Liver (tissue), 9 donors: ENCODE measurements around the gene FYB2. TPM values are rescaled to one million over a fixed set of nuclear protein-coding genes. Genes with fewer than 3 reads are reported as not detected.

ENCODE experiments used
- DNase-seq: peaks from one replicate; pipeline ENCODE4 v3.0.0-alpha.2; 2017; ENCODE audit warnings: low spot score
- H3K27ac ChIP-seq, 2 donors: one replicate each; pipeline ENCODE4 v1.7.0; 2013; ENCODE audit warnings: inconsistent platforms in 2 of 2, low read length in 2 of 2, control low read depth in 1 of 2, low read depth in 1 of 2, mild to moderate bottlenecking in 1 of 2
- H3K27me3 ChIP-seq, 4 donors: one replicate each; pipeline versions ENCODE4 v1.6.1 to v1.7.0; 2013; ENCODE audit warnings: low read length in 3 of 4, inconsistent platforms in 1 of 4, mild to moderate bottlenecking in 1 of 4, moderate library complexity in 1 of 4; ENCODE audit not compliant: control insufficient read depth in 4 of 4, insufficient read depth in 4 of 4
- H3K36me3 ChIP-seq, 4 donors: one replicate each; pipeline versions ENCODE4 v1.6.1 to v1.7.0; 2013; ENCODE audit warnings: low read length in 3 of 4, mild to moderate bottlenecking in 3 of 4, low read depth in 1 of 4, moderate library complexity in 1 of 4; ENCODE audit not compliant: control insufficient read depth in 4 of 4, insufficient read depth in 3 of 4
- H3K4me1 ChIP-seq, 4 donors: one replicate each; pipeline versions ENCODE4 v1.6.1 to v1.7.0; 2013; ENCODE audit warnings: low read length in 3 of 4, mild to moderate bottlenecking in 3 of 4, moderate library complexity in 1 of 4; ENCODE audit not compliant: control insufficient read depth in 4 of 4, insufficient read depth in 4 of 4
- H3K4me3 ChIP-seq, 3 donors: one replicate each; pipeline versions ENCODE4 v1.6.1 to v1.7.0; 2013; ENCODE audit warnings: low read length in 3 of 3, control low read depth in 1 of 3, low read depth in 1 of 3, mild to moderate bottlenecking in 1 of 3
- H3K9ac ChIP-seq, 2 donors: one replicate each; pipeline ENCODE4 v1.7.0; 2013; ENCODE audit warnings: low read length in 2 of 2, mild to moderate bottlenecking in 2 of 2, moderate library complexity in 2 of 2, control low read depth in 1 of 2, low read depth in 1 of 2
- H3K9me3 ChIP-seq, 4 donors: one replicate each; pipeline versions ENCODE4 v1.6.1 to v1.7.0; 2013; ENCODE audit warnings: low read length in 3 of 4; ENCODE audit not compliant: control insufficient read depth in 4 of 4
- EGR1 ChIP-seq, 2 donors: IDR thresholded peaks; 2 replicates each; pipeline ENCODE4 v1.6.1; 2016 to 2018; ENCODE audit warnings: antibody characterized with exemption in 2 of 2, low read depth in 2 of 2
- FOXA2 ChIP-seq: IDR thresholded peaks from 2 replicates; pipeline ENCODE4 v1.6.1; 2016; ENCODE audit warnings: antibody characterized with exemption
- GABPA ChIP-seq, 2 donors: IDR thresholded peaks in 1 of 2; conservative IDR thresholded peaks in 1 of 2; 2 replicates each; pipeline ENCODE4 v1.6.1; 2016; ENCODE audit warnings: antibody characterized with exemption in 2 of 2, mild to moderate bottlenecking in 1 of 2, moderate library complexity in 1 of 2
- HNF4A ChIP-seq, 2 donors: conservative IDR thresholded peaks; 2 replicates each; pipeline ENCODE4 v1.6.1; 2016; ENCODE audit warnings: antibody characterized with exemption in 2 of 2, mild to moderate bottlenecking in 2 of 2
- NR2F2 ChIP-seq: IDR thresholded peaks from 2 replicates; pipeline ENCODE4 v1.6.1; 2016; ENCODE audit warnings: antibody characterized with exemption
- RAD21 ChIP-seq, 2 donors: IDR thresholded peaks; 2 replicates each; pipeline ENCODE4 v1.6.1; 2016; ENCODE audit warnings: antibody characterized with exemption in 2 of 2, mild to moderate bottlenecking in 2 of 2
- RXRA ChIP-seq, 2 donors: IDR thresholded peaks; 2 replicates each; pipeline ENCODE4 v1.6.1; 2017 to 2018; ENCODE audit warnings: antibody characterized with exemption in 2 of 2, mild to moderate bottlenecking in 1 of 2
- SP1 ChIP-seq: IDR thresholded peaks from 2 replicates; pipeline ENCODE4 v1.6.1; 2018; ENCODE audit warnings: antibody characterized with exemption, mild to moderate bottlenecking
- TAF1 ChIP-seq: conservative IDR thresholded peaks from 2 replicates; pipeline ENCODE4 v1.6.1; 2016; ENCODE audit warnings: antibody characterized with exemption, mild to moderate bottlenecking
- ZBTB33 ChIP-seq: IDR thresholded peaks from 2 replicates; pipeline ENCODE4 v1.6.1; 2016; ENCODE audit warnings: antibody characterized with exemption
- WGBS: extraction: QIAGEN DNeasy Blood & Tissue Kit; methylation state at CpG from one replicate; pipeline ENCODE4 v1.1.7; 2013; 5-methylcytosine and 5-hydroxymethylcytosine counted together
- polyA plus RNA-seq, 2 donors: library from polyadenylated mRNA; stranded (reverse) in 1 of 2; unstranded in 1 of 2; fragments of 200-250 nt in 1 of 2; fragments of >200 nt in 1 of 2; fragmentation: Nextera tagmentation in 1 of 2; extraction: Ambion mirVana in 1 of 2; gene quantifications; one replicate each; pipeline versions ENCODE4 v1.2.1 to v1.2.3, GENCODE V29; 2013 to 2015
- total RNA-seq, 2 donors: library from RNA; depleted of rRNA; stranded (reverse); fragments of >200 nt; gene quantifications; one replicate each; pipeline ENCODE4 v1.2.3, GENCODE V29; 2014
- TF ChIP-seq, protein P1 (sequence below): fragments of 150-350 bp; IDR thresholded peaks from 2 replicates; pipeline ENCODE4 v1.5.1; 2017; ENCODE audit warnings: improper control_type of control experiment, low read depth, low read length; ENCODE audit not compliant: missing input control
- TF ChIP-seq, protein P2 (sequence below): IDR thresholded peaks from 2 replicates; pipeline ENCODE4 v1.6.1; 2016; ENCODE audit warnings: antibody characterized with exemption
- TF ChIP-seq, protein P3 (sequence below): IDR thresholded peaks from 2 replicates; pipeline ENCODE4 v1.6.1; 2016; ENCODE audit warnings: antibody characterized with exemption, mild to moderate bottlenecking
- donor health status: healthy.
- donor health status: healthy.
- donor health status: healthy.
- donor health status: healthy.
- donor health status: healthy.

The FYB2 gene
- total and polyA plus RNA-seq, 4 donors, result 3.3 to 31.3 (median 16.2) TPM

DNA sequence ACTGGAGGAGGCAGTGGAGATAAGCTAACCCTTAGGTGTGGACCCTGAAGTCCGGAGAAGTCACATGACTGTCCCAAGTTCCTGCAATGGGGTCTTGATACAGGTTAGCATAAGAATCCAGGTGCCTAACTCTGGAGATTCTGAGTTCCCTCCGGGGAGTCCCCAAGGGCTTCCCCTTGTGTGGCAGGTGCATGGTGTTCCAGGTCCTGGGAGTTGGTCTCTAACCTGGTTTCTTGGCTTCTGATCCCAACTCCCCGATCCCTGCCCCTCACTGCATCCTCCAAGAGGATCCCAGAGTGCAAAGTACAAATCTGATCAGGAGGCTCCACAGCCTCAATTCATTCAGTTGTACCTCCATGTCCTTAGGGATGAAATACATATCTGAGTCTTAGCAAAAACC is 26.1 kb upstream of the FYB2 start:
- no peaks in the 10 kb centered on the region for H3K9me3 ChIP-seq
- H3K4me3 ChIP-seq, result no peak overlapping the region
- H3K27ac ChIP-seq, result no peak overlapping the region
- H3K4me1 ChIP-seq, result no peaks in the 10 kb centered on the region
- WGBS, result 87% methylated on average over 3 of the region's 3 CpGs
- H3K9ac ChIP-seq, result no peak overlapping the region
- no peak for DNase-seq
- no peak for TF ChIP-seq NR2F2
- TF ChIP-seq RXRA (IDR thresholded peaks at IDR 0.05), result no peak
- TF ChIP-seq EGR1 (IDR thresholded peaks at IDR 0.05; ENCODE audit: low read depth in 2 of 2), result no peak
- TF ChIP-seq HNF4A (conservative IDR thresholded peaks at IDR 0.05), result no peak
- TF ChIP-seq, protein P1, sequence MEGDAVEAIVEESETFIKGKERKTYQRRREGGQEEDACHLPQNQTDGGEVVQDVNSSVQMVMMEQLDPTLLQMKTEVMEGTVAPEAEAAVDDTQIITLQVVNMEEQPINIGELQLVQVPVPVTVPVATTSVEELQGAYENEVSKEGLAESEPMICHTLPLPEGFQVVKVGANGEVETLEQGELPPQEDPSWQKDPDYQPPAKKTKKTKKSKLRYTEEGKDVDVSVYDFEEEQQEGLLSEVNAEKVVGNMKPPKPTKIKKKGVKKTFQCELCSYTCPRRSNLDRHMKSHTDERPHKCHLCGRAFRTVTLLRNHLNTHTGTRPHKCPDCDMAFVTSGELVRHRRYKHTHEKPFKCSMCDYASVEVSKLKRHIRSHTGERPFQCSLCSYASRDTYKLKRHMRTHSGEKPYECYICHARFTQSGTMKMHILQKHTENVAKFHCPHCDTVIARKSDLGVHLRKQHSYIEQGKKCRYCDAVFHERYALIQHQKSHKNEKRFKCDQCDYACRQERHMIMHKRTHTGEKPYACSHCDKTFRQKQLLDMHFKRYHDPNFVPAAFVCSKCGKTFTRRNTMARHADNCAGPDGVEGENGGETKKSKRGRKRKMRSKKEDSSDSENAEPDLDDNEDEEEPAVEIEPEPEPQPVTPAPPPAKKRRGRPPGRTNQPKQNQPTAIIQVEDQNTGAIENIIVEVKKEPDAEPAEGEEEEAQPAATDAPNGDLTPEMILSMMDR, result no peak
- TF ChIP-seq TAF1, result no peak
- TF ChIP-seq RAD21 (IDR thresholded peaks at IDR 0.05), result no peak
- no peak for TF ChIP-seq GABPA (IDR thresholded peaks at IDR 0.05 in 1 of 2, conservative IDR thresholded peaks at IDR 0.05 in 1 of 2)
- H3K27me3 ChIP-seq, result no peaks in the 10 kb centered on the region
- no peaks in the 10 kb centered on the region for H3K36me3 ChIP-seq

DNA sequence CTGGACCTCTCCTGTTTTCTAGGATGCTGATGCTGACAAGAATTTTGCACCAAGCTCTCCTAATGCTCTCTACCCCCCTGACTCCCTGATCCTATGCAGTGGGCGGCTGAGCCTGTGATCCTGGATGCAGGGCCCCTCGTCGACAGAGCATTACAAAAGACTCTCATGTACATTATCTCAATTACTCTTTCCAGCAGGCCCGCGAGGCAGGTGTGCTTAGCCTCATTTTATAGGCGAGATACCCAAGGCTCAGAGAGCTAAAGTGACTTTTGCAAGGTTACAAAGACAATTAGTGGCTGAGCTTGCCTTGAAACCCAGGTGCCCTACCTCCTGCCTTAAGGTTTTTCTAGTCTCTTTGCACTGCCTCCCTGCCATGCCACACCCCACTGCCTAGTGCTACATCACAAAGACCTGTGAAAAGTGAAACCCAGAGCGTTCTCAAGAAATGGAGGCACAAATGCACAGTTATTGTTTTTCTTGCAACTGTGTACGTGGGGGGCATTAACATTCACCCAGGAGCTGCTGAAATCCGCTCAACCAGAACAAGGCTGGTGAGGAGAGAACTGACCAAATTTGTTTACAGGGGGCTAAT is 25.4 kb upstream of the FYB2 start:
- Histone ChIP-seq H3K9ac (no peak overlapping the region), H3K4me1 (no peaks in the 10 kb centered on the region), H3K27ac (no peak overlapping the region), H3K9me3 (peaks cover 0 to 2% (median under 1%) of the 10 kb centered on the region in 4 donors), H3K4me3 (no peak overlapping the region), H3K36me3 (no peaks in the 10 kb centered on the region), H3K27me3 (no peaks in the 10 kb centered on the region)
- 84% methylated on average over 9 of the region's 9 CpGs for WGBS
- DNase-seq, result no peak
- TF ChIP-seq, protein P1, result no peak
- TF ChIP-seq GABPA (IDR thresholded peaks at IDR 0.05 in 1 of 2, conservative IDR thresholded peaks at IDR 0.05 in 1 of 2) (no peak), TAF1 (no peak), SP1 (no peak), NR2F2 (no peak), RXRA (IDR thresholded peaks at IDR 0.05) (no peak), ZBTB33 (no peak), FOXA2 (no peak), RAD21 (IDR thresholded peaks at IDR 0.05) (no peak)
- TF ChIP-seq, protein P2, sequence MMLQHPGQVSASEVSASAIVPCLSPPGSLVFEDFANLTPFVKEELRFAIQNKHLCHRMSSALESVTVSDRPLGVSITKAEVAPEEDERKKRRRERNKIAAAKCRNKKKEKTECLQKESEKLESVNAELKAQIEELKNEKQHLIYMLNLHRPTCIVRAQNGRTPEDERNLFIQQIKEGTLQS, result no peak
- TF ChIP-seq, protein P3, sequence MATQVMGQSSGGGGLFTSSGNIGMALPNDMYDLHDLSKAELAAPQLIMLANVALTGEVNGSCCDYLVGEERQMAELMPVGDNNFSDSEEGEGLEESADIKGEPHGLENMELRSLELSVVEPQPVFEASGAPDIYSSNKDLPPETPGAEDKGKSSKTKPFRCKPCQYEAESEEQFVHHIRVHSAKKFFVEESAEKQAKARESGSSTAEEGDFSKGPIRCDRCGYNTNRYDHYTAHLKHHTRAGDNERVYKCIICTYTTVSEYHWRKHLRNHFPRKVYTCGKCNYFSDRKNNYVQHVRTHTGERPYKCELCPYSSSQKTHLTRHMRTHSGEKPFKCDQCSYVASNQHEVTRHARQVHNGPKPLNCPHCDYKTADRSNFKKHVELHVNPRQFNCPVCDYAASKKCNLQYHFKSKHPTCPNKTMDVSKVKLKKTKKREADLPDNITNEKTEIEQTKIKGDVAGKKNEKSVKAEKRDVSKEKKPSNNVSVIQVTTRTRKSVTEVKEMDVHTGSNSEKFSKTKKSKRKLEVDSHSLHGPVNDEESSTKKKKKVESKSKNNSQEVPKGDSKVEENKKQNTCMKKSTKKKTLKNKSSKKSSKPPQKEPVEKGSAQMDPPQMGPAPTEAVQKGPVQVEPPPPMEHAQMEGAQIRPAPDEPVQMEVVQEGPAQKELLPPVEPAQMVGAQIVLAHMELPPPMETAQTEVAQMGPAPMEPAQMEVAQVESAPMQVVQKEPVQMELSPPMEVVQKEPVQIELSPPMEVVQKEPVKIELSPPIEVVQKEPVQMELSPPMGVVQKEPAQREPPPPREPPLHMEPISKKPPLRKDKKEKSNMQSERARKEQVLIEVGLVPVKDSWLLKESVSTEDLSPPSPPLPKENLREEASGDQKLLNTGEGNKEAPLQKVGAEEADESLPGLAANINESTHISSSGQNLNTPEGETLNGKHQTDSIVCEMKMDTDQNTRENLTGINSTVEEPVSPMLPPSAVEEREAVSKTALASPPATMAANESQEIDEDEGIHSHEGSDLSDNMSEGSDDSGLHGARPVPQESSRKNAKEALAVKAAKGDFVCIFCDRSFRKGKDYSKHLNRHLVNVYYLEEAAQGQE, result no peak
